ENCODE results near the gene GON4L. TPM values are rescaled to one million over a fixed set of nuclear protein-coding genes. Genes with fewer than 3 reads are reported as not detected.

The GON4L gene
- polyA plus RNA-seq, 1 donor (not counting 4 experiments of a cell fraction or from before 2014, with no cell fraction given): 16.7 TPM

- FAIRE-seq: peak; percentile 81
- Histone ChIP-seq H3K4me2 (ENCODE audit: control insufficient read depth, extremely low read depth, insufficient read depth, low read depth, low read length) (no peak overlapping the region), H2AFZ (ENCODE audit: control insufficient read depth, low read length) (no peak overlapping the region), H3K36me3 (ENCODE audit: control insufficient read depth in 2 of 2, extremely low read depth in 1 of 2, insufficient read depth in 2 of 2, low read length in 2 of 2) (peaks cover 20 to 23% of the 10 kb centered on the region in 2 experiments), H3K27ac (ENCODE audit: control insufficient read depth, insufficient read depth, low read length) (no peak overlapping the region), H3K4me3 (ENCODE audit: control insufficient read depth in 2 of 3, extremely low read depth in 1 of 3, insufficient read depth in 2 of 3, low read depth in 1 of 3, low read length in 3 of 3) (no peak overlapping the region), H3K27me3 (ENCODE audit: control insufficient read depth, extremely low read depth, insufficient read depth, low read length) (no peaks in the 10 kb centered on the region), H3K4me1 (ENCODE audit: control insufficient read depth, extremely low read depth, insufficient read depth, low read length) (no peaks in the 10 kb centered on the region), H3K79me2 (ENCODE audit: control insufficient read depth, insufficient read depth, low read length) (no peaks in the 10 kb centered on the region), H3K9ac (ENCODE audit: control insufficient read depth, extremely low read depth, insufficient read depth, low read length) (no peak overlapping the region), H3K9me1 (ENCODE audit: control insufficient read depth, extremely low read depth, insufficient read depth, low read length) (no peaks in the 10 kb centered on the region), H3K9me3 (ENCODE audit: control insufficient read depth, low read depth, low read length) (no peaks in the 10 kb centered on the region), H4K20me1 (ENCODE audit: control insufficient read depth, extremely low read depth, insufficient read depth, low read length) (no peaks in the 10 kb centered on the region)
- TF ChIP-seq, protein P1, sequence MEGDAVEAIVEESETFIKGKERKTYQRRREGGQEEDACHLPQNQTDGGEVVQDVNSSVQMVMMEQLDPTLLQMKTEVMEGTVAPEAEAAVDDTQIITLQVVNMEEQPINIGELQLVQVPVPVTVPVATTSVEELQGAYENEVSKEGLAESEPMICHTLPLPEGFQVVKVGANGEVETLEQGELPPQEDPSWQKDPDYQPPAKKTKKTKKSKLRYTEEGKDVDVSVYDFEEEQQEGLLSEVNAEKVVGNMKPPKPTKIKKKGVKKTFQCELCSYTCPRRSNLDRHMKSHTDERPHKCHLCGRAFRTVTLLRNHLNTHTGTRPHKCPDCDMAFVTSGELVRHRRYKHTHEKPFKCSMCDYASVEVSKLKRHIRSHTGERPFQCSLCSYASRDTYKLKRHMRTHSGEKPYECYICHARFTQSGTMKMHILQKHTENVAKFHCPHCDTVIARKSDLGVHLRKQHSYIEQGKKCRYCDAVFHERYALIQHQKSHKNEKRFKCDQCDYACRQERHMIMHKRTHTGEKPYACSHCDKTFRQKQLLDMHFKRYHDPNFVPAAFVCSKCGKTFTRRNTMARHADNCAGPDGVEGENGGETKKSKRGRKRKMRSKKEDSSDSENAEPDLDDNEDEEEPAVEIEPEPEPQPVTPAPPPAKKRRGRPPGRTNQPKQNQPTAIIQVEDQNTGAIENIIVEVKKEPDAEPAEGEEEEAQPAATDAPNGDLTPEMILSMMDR (optimal IDR thresholded peaks at IDR 0.05 in 1 of 3, IDR thresholded peaks at IDR 0.05 in 1 of 3, conservative IDR thresholded peaks at IDR 0.05 in 1 of 3; ENCODE audit: extremely low read depth in 1 of 3, insufficient read depth in 2 of 3, low read length in 3 of 3): peak; percentile 49 to 75 (median 64)
- TF ChIP-seq EZH2 (IDR thresholded peaks at IDR 0.05; ENCODE audit: low read length): no peak
- no peak for DNase-seq (ENCODE audit: low read depth, low spot score)
- dilution Hi-C loops (cut with MboI; ENCODE audit: extremely low pct_ligation_motif_present, low sequenced_read_pairs): no loop called here
These were observed 127.7 kb downstream of the GON4L start for GRCh38 chr1:155729031-155729898.

DNA sequence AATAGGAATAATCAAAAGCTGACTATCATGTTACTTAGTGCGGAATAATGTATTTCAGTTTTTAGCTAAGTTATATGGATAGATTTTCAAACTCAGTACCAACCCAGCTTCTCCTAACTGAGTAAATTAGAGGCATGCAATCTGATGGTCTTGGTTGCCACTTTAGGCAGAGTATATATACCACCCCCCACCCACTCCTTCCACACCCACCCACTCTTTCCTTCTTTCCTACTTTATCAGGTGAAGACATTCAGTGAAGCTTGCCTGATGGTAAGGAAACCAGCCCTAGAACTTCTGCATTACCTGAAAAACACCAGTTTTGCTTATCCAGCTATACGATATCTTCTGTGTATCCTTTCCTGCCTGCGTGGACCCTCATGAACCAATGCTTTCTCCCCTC, 131.9 kb downstream of the GON4L start:
- dilution Hi-C loops (cut with MboI; ENCODE audit: extremely low pct_ligation_motif_present, low sequenced_read_pairs): no loop called here
- Histone ChIP-seq H3K4me1 (ENCODE audit: control insufficient read depth, extremely low read depth, insufficient read depth, low read length) (no peaks in the 10 kb centered on the region), H3K79me2 (ENCODE audit: control insufficient read depth, insufficient read depth, low read length) (no peaks in the 10 kb centered on the region), H3K4me3 (ENCODE audit: control insufficient read depth in 2 of 3, extremely low read depth in 1 of 3, insufficient read depth in 2 of 3, low read depth in 1 of 3, low read length in 3 of 3) (no peak overlapping the region), H3K27ac (ENCODE audit: control insufficient read depth, insufficient read depth, low read length) (no peak overlapping the region), H3K9me1 (ENCODE audit: control insufficient read depth, extremely low read depth, insufficient read depth, low read length) (no peaks in the 10 kb centered on the region), H3K4me2 (ENCODE audit: control insufficient read depth, extremely low read depth, insufficient read depth, low read depth, low read length) (no peak overlapping the region), H3K9ac (ENCODE audit: control insufficient read depth, extremely low read depth, insufficient read depth, low read length) (no peak overlapping the region), H3K9me3 (ENCODE audit: control insufficient read depth, low read depth, low read length) (no peaks in the 10 kb centered on the region), H2AFZ (ENCODE audit: control insufficient read depth, low read length) (no peak overlapping the region), H3K27me3 (ENCODE audit: control insufficient read depth, extremely low read depth, insufficient read depth, low read length) (no peaks in the 10 kb centered on the region), H4K20me1 (ENCODE audit: control insufficient read depth, extremely low read depth, insufficient read depth, low read length) (no peaks in the 10 kb centered on the region), H3K36me3 (ENCODE audit: control insufficient read depth in 2 of 2, extremely low read depth in 1 of 2, insufficient read depth in 2 of 2, low read length in 2 of 2) (peaks cover 8 to 15% of the 10 kb centered on the region in 2 experiments)
- no peak for TF ChIP-seq EZH2 (IDR thresholded peaks at IDR 0.05; ENCODE audit: low read length)
- TF ChIP-seq, protein P1 (optimal IDR thresholded peaks at IDR 0.05 in 1 of 3, IDR thresholded peaks at IDR 0.05 in 1 of 3, conservative IDR thresholded peaks at IDR 0.05 in 1 of 3; ENCODE audit: extremely low read depth in 1 of 3, insufficient read depth in 2 of 3, low read length in 3 of 3): no peak
- no peak for DNase-seq (ENCODE audit: low read depth, low spot score)
- FAIRE-seq: no peak
